Erythroblast (primary cell): Measurements from ENCODE around the gene PLXNA2.

Experiments
- DNase-seq, 2 experiments: peaks; one replicate each; lab custom pipeline; 2025; lab: John Stamatoyannopoulos, UW
- GATA1 ChIP-seq: IDR thresholded peaks from 2 replicates; pipeline ENCODE4 v1.6.1; 2011; ENCODE audit warnings: low read depth, mild to moderate bottlenecking, control low read depth, low read length, moderate library complexity
- POLR2A ChIP-seq: IDR thresholded peaks from 2 replicates; pipeline ENCODE4 v1.6.1; 2011; ENCODE audit warnings: mild to moderate bottlenecking, low read length

The PLXNA2 gene

DNA sequence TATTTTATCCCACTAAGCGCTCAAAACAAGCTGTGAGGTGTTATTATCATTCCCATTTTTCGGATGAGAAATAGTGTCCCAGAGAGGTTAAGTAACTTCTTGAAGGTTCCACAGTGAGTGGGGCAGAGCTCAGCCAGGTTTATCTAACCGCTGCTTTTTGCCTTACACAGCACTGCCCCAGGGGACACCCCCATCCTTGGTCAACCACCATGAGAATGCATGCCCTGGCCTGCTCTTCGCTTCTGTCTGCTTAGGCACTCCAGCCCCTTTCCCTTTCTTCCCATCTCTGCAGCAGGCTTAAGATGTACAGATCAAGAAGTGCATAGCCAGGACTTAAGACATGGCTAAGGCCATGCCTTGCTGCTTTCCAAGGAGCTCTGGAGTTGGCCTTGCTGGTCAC, 174.3 kb downstream of the PLXNA2 start:
- no peak for TF ChIP-seq GATA1
- no peak for TF ChIP-seq POLR2A
- DNase-seq: no peak

DNA sequence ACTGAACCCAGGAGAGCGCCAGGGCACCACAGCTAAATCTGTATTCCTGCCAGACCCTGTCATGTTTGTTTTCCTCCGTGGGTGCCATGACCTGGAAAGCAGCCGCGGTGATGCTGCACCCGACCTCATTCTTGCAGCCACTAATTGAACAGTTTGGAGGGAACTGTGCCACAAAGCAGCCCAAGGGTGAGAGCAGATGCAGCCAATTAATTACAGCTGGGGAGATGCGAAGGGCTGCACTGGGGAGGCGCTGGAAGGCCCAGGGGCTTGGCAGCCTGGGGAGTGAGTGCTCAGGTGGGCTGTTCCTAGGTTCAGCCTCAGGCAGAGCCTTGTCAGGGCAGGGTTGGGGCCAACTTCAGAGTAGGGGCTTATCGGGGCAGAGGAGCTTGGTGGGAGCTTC, 174.9 kb downstream of the PLXNA2 start:
- TF ChIP-seq POLR2A (no peak), GATA1 (no peak)
- DNase-seq: no peak

DNA sequence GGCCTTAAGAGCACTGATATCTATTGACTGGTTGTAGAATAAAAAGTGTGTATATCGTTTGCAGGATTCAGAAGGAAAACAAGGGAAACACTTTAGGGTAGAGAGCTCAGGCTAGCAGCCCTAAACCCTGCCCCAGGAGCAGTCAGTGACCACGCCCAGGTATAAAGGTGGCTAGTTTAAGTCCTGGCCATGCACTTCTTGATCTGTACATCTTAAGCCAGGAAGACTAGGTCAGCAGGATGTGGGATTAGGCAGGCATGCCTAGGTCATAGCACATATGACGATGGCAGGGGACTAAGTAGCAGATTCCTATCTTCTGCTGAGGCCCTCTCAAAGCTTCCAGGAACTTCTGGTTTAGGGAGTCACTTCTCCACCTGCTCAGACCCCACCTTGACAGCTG, 175.3 kb downstream of the PLXNA2 start:
- no peak for DNase-seq
- TF ChIP-seq GATA1 (no peak), POLR2A (no peak)

- TF ChIP-seq POLR2A (no peak), GATA1 (no peak)
- DNase-seq: no peak
Measured at GRCh38 chr1:208068407-208068806, 175.8 kb downstream of the PLXNA2 start.

- no peak for TF ChIP-seq POLR2A
- no peak for TF ChIP-seq GATA1
- no peak for DNase-seq
Measured at GRCh38 chr1:208066583-208066982, 177.6 kb downstream of the PLXNA2 start.

- no peak for DNase-seq
- no peak for TF ChIP-seq POLR2A
- TF ChIP-seq GATA1: no peak
Measured at GRCh38 chr1:208065862-208066261, 178.3 kb downstream of the PLXNA2 start.

DNA sequence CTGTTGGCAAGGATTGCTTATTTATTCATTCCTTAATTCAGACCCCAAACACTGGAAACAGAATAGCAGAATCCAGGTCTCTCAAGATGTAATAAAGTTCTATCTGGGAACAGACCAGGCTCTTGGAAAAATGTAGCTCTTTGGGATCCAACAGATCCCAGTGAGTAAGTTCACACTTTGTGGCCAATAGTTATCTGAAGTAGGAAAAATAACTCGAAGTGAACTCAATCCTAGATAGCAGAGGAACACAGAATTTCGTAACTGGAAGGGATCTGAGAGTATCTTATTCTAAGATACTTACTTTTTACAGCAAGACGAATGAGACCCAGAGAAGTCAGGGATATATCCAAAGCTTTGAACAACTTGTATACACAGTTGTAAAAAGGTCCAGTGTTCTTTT, 182.6 kb downstream of the PLXNA2 start:
- DNase-seq: no peak
- TF ChIP-seq POLR2A (no peak), GATA1 (no peak)

DNA sequence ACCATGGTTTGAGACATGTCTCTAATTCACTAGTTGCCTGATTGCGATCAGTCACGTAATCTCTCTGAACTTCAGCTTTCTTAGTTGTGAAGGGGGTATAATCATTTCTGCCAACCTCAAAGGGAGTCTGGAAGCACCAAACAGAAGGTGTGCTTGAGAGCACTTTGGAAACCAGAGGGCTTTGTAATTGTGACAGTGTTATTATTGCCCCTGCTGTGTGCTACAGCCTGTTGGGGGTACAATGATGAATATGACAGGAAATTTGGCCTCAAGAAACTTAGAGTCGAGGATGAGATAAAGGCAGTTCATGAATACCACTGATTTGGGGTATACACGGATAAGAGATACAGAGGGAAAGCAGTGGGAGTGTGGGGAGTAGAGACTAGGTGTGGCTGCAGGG, 183.1 kb downstream of the PLXNA2 start:
- TF ChIP-seq POLR2A (no peak), GATA1 (no peak)
- no peak for DNase-seq

- no peak for DNase-seq
- TF ChIP-seq POLR2A: no peak
- TF ChIP-seq GATA1: no peak
Measured at GRCh38 chr1:208060215-208060869, 183.8 kb downstream of the PLXNA2 start.

DNA sequence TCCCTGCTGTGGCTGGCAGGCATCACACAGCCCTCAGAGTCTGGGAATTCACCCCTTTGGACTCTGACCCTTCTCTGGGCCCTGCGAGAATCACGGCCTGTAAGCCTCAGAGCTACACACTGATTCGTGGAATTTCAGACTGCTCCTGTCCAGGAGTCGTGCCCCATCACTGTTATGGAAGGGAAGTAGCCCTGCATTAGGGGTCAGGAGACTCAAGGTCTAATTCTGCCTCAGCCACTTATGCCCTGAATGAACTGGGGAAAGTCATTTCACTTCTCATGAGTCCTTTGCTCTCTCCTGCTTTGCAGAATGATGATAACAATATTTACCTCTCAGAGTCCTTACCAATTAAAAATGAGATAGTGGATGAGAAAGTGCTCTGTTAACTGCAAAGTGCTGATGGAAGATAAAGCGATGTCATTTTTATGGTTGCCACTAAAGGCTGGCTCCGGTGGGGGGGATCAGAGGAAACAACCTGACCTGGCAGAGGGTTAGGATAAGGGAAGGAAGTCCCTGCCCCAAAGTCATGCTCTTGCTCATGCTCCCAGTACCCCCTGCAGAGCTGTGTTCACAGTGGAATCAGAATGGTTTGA, 184.7 kb downstream of the PLXNA2 start:
- DNase-seq: no peak
- TF ChIP-seq POLR2A: no peak
- TF ChIP-seq GATA1: no peak

DNA sequence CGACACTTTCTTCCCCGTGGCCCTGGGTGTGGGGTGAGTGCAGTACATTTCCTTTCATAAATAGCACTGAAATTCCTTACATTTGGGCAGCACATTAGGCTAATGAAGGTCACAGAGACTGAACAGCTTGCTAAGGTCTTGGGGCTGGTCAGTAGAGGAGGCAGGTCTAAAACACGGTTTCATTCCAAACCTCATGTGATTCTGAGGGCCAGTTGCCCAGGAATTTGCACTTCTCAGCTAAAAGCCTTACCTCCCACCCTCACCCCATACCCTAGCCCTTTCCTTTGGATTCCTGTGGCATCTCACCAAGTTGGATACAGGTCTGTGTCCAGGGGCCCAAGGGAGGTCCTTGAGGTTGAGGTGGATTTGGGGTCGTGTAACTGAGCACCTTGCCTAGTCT, 185.4 kb downstream of the PLXNA2 start:
- no peak for DNase-seq
- no peak for TF ChIP-seq POLR2A
- TF ChIP-seq GATA1: no peak

DNA sequence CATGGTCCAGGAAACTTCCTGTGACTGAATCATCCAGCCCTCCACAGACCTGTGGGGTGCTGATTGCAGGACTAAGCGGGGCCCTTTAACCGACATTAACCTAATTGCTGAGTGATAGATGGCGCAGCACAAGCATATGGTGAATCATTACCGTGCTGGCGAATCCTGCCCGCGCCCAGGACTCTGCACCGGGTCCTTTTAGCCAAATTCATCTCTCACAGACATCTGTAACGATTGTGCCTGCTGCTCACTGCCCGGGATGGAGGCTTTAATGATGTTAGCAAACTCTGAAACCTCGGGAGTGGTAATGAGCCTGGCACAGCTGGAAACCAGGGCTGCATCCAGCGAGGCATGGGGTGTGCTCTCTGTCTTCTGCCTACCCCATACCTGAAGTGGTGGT, 185.9 kb downstream of the PLXNA2 start:
- TF ChIP-seq GATA1: no peak
- TF ChIP-seq POLR2A: no peak
- no peak for DNase-seq

GRCh38 chr1:208057056-208057455, 187.1 kb downstream of the PLXNA2 start:
- DNase-seq: peak in 1 of 2 experiments; percentile 31
- TF ChIP-seq POLR2A: no peak

GRCh38 chr1:208055535-208055934, 188.6 kb downstream of the PLXNA2 start:
- no peak for TF ChIP-seq GATA1
- TF ChIP-seq POLR2A: no peak
- no peak for DNase-seq

- no peak for DNase-seq
- TF ChIP-seq GATA1 (no peak), POLR2A (no peak)
Measured at GRCh38 chr1:208054911-208055379, 189.2 kb downstream of the PLXNA2 start.
